ENCODE measurements around the gene COL4A2.

Gene COL4A2

DNA sequence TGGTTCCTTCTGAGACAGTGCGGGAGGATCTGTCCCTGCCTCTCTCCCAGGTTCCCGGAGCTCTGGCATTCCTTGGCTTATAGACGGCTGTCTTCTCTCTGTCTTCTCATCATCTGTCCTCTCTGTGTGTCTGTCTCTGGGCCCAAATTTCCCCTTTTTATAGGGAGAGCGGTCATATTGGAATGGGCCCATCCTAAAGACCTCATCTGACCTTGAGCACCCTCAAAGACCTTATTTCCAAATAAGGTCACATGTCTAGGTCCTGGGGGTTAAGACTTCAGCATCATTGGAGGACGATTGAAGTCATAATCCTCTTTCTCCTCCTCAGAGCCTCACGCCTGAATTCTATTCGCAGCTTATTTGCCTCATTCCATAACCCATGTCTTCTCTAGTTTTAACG lies 156.1 kb downstream of the COL4A2 start:
- POLR2A ChIA-PET: no interaction called here
- Histone ChIP-seq H3K4me1 (ENCODE audit: control insufficient read depth, insufficient read depth, low read length) (no peaks in the 10 kb centered on the region), H3K36me3 (ENCODE audit: control insufficient read depth in 2 of 2, insufficient read depth in 1 of 2, low read length in 2 of 2) (peaks cover 0 to 20% of the 10 kb centered on the region in 2 experiments; a peak in 1 of 3 replicates), H3K4me3 (ENCODE audit: low read depth, low read length) (no peak overlapping the region), H3K27ac (ENCODE audit: extremely low read depth, low read depth, low read length) (no peak overlapping the region), H3K9me3 (ENCODE audit: control insufficient read depth, insufficient read depth, low read depth, low read length) (no peaks in the 10 kb centered on the region)
- TF ChIP-seq PRDM1 (tag by site-specific recombination; IDR thresholded peaks at IDR 0.05) (no peak), ZNF626 (tag by site-specific recombination; IDR thresholded peaks at IDR 0.05) (no peak), ZNF621 (tag by site-specific recombination; IDR thresholded peaks at IDR 0.05) (no peak), ZNF521 (tag by site-specific recombination; IDR thresholded peaks at IDR 0.05) (no peak), ZSCAN30 (tag by site-specific recombination; IDR thresholded peaks at IDR 0.05) (no peak)
- TF ChIP-seq, protein P1, sequence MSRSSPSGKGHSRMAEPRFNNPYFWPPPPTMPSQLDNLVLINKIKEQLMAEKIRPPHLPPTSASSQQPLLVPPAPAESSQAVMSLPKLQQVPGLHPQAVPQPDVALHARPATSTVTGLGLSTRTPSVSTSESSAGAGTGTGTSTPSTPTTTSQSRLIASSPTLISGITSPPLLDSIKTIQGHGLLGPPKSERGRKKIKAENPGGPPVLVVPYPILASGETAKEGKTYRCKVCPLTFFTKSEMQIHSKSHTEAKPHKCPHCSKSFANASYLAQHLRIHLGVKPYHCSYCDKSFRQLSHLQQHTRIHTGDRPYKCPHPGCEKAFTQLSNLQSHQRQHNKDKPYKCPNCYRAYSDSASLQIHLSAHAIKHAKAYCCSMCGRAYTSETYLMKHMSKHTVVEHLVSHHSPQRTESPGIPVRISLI (tag by site-specific recombination; IDR thresholded peaks at IDR 0.05): no peak
- TF ChIP-seq, protein P2, sequence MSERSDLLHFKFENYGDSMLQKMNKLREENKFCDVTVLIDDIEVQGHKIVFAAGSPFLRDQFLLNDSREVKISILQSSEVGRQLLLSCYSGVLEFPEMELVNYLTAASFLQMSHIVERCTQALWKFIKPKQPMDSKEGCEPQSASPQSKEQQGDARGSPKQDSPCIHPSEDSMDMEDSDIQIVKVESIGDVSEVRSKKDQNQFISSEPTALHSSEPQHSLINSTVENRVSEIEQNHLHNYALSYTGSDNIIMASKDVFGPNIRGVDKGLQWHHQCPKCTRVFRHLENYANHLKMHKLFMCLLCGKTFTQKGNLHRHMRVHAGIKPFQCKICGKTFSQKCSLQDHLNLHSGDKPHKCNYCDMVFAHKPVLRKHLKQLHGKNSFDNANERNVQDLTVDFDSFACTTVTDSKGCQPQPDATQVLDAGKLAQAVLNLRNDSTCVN (tag by site-specific recombination; optimal IDR thresholded peaks at IDR 0.05): no peak
- TF ChIP-seq, protein P3, sequence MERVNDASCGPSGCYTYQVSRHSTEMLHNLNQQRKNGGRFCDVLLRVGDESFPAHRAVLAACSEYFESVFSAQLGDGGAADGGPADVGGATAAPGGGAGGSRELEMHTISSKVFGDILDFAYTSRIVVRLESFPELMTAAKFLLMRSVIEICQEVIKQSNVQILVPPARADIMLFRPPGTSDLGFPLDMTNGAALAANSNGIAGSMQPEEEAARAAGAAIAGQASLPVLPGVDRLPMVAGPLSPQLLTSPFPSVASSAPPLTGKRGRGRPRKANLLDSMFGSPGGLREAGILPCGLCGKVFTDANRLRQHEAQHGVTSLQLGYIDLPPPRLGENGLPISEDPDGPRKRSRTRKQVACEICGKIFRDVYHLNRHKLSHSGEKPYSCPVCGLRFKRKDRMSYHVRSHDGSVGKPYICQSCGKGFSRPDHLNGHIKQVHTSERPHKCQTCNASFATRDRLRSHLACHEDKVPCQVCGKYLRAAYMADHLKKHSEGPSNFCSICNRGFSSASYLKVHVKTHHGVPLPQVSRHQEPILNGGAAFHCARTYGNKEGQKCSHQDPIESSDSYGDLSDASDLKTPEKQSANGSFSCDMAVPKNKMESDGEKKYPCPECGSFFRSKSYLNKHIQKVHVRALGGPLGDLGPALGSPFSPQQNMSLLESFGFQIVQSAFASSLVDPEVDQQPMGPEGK (tag by site-specific recombination; IDR thresholded peaks at IDR 0.05): no peak
- TF ChIP-seq, protein P4, sequence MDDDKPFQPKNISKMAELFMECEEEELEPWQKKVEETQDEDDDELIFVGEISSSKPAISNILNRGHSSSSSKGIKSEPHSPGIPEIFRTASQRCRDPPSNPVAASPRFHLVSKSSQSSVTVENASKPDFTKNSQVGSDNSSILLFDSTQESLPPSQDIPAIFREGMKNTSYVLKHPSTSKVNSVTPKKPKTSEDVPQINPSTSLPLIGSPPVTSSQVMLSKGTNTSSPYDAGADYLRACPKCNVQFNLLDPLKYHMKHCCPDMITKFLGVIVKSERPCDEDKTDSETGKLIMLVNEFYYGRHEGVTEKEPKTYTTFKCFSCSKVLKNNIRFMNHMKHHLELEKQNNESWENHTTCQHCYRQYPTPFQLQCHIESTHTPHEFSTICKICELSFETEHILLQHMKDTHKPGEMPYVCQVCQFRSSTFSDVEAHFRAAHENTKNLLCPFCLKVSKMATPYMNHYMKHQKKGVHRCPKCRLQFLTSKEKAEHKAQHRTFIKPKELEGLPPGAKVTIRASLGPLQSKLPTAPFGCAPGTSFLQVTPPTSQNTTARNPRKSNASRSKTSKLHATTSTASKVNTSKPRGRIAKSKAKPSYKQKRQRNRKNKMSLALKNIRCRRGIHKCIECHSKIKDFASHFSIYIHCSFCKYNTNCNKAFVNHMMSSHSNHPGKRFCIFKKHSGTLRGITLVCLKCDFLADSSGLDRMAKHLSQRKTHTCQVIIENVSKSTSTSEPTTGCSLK (tag by site-specific recombination; IDR thresholded peaks at IDR 0.05): no peak
- CTCF ChIA-PET: no interaction called here

DNA sequence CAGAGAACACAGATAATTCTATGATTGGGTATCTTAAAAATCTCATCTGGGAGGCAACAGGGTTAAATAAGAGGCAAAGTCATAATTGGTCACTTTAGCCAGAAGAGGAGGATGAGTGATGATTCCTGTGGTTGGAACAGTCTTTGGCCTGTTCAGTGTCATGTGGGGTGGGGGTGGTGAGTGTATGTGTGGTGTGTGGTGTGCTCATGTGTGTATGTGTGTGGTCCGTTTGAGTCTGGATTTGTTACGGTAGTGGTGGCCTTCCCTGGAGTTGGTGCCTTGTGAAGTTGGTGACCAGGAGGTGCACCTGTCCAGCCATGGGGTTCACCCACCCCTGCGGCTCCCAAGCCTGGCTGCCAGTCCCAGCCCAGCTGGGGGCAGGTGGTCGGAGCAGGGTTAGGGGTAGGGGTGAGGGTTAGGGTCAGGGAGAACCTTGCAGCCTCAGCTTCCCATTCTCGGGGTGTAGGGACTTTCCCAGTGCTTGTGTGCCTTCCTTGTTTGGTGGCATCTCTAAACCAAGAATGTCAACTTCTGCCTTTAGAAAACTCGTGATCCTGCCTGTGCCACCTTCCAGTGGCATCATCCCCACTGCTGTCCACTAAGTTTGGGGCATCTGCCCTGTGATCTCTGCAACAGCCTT lies 156.9 kb downstream of the COL4A2 start:
- ChIA-PET CTCF (interaction anchor here (1.0 kb wide), 1 partner anchor 8 kb away, joined by 6 read pairs; no protein-coding TSS in a partner anchor), POLR2A (no interaction called here)
- H3K9me3 ChIP-seq (ENCODE audit: control insufficient read depth, insufficient read depth, low read depth, low read length): no peaks in the 10 kb centered on the region
- H3K36me3 ChIP-seq (ENCODE audit: control insufficient read depth in 2 of 2, insufficient read depth in 1 of 2, low read length in 2 of 2): peaks cover 0 to 19% of the 10 kb centered on the region in 2 experiments; a peak in 1 of 3 replicates
- H3K4me1 ChIP-seq (ENCODE audit: control insufficient read depth, insufficient read depth, low read length): no peaks in the 10 kb centered on the region
- H3K4me3 ChIP-seq (ENCODE audit: low read depth, low read length): no peak overlapping the region
- no peak overlapping the region for H3K27ac ChIP-seq (ENCODE audit: extremely low read depth, low read depth, low read length)
- TF ChIP-seq, protein P1 (tag by site-specific recombination; IDR thresholded peaks at IDR 0.05): no peak
- TF ChIP-seq ZNF239 (tag by site-specific recombination; IDR thresholded peaks at IDR 0.05) (no peak), ZNF266 (tag by site-specific recombination; IDR thresholded peaks at IDR 0.05; ENCODE audit: low read depth) (no peak), ZNF785 (tag by site-specific recombination; IDR thresholded peaks at IDR 0.05) (no peak), ZNF473 (tag by site-specific recombination; IDR thresholded peaks at IDR 0.05) (no peak), GLIS2 (tag by site-specific recombination; IDR thresholded peaks at IDR 0.05) (peak; percentile 29; the same call in 1 of the 2 replicates), BCL11A (tag by site-specific recombination; IDR thresholded peaks at IDR 0.05; ENCODE audit: low read depth) (no peak)
- TF ChIP-seq, protein P5, sequence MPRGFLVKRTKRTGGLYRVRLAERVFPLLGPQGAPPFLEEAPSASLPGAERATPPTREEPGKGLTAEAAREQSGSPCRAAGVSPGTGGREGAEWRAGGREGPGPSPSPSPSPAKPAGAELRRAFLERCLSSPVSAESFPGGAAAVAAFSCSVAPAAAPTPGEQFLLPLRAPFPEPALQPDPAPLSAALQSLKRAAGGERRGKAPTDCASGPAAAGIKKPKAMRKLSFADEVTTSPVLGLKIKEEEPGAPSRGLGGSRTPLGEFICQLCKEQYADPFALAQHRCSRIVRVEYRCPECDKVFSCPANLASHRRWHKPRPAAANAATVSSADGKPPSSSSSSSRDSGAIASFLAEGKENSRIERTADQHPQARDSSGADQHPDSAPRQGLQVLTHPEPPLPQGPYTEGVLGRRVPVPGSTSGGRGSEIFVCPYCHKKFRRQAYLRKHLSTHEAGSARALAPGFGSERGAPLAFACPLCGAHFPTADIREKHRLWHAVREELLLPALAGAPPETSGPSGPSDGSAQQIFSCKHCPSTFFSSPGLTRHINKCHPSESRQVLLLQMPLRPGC (tag by site-specific recombination; IDR thresholded peaks at IDR 0.05): no peak
